Upper lobe of left lung (tissue), 6 donors: ENCODE data around the gene RBFOX2. TPM values are rescaled to one million over a fixed set of nuclear protein-coding genes. Genes with fewer than 3 reads are reported as not detected.

Source experiments
- ATAC-seq, 2 donors: fragments of 200-7000 bp; cut with Tn5 transposase; one replicate each; pipeline ENCODE4 v1.9.1; 2022; ENCODE audit warnings: mild to moderate bottlenecking in 2 of 2, moderate library complexity in 2 of 2; ENCODE audit not compliant: low FRiP score in 2 of 2
- DNase-seq, 2 donors: peaks; one replicate each; pipeline ENCODE4 v3.0.0-alpha.2; 2019 to 2020
- H3K27ac ChIP-seq, 4 donors: fragments of 200-600 bp; sonication (generic); one replicate each; pipeline ENCODE4 v1.5.1; 2016 to 2019
- H3K27me3 ChIP-seq, 4 donors: fragments of 200-600 bp; sonication (generic); one replicate each; pipeline ENCODE4 v1.5.1; 2017 to 2019
- H3K36me3 ChIP-seq, 4 donors: fragments of 200-600 bp; sonication (generic); one replicate each; pipeline ENCODE4 v1.5.1; 2016 to 2019
- H3K4me1 ChIP-seq, 4 donors: fragments of 200-600 bp; sonication (generic); one replicate each; pipeline ENCODE4 v1.5.1; 2018 to 2019
- H3K4me3 ChIP-seq, 4 donors: fragments of 200-600 bp; sonication (generic); one replicate each; pipeline ENCODE4 v1.5.1; 2017 to 2019; ENCODE audit warnings: mild to moderate bottlenecking in 2 of 4, moderate library complexity in 1 of 4
- H3K9me3 ChIP-seq, 4 donors: fragments of 200-600 bp; sonication (generic); one replicate each; pipeline ENCODE4 v1.5.1; 2018 to 2019
- CTCF ChIP-seq, 6 experiments: fragments of 450-650 bp in 4 of 6; fragments of 200-600 bp in 2 of 6; sonication (generic) in 2 of 6; IDR thresholded peaks; one replicate each; pipeline ENCODE4 v1.5.1; 2016 to 2019; ENCODE audit warnings: antibody characterized with exemption in 6 of 6
- EP300 ChIP-seq, 4 donors: sonication (generic); formaldehyde crosslinking; IDR thresholded peaks; one replicate each; pipeline ENCODE4 v1.5.1; 2017; ENCODE audit warnings: antibody characterized with exemption in 4 of 4, control low read depth in 2 of 4
- POLR2A ChIP-seq, 4 donors: fragments of 450-650 bp; IDR thresholded peaks; one replicate each; pipeline ENCODE4 v1.5.1; 2016 to 2017; ENCODE audit warnings: antibody characterized with exemption in 4 of 4, mild to moderate bottlenecking in 2 of 4
- POLR2AphosphoS5 ChIP-seq, 2 donors: sonication (generic); formaldehyde crosslinking; IDR thresholded peaks; one replicate each; pipeline ENCODE4 v1.5.1; 2017; ENCODE audit warnings: antibody characterized with exemption in 2 of 2
- WGBS, 2 donors: methylation state at CpG; one replicate each; pipeline ENCODE4 v1.1.5; 2017 to 2018; 5-methylcytosine and 5-hydroxymethylcytosine counted together
- total RNA-seq, 6 donors: library from RNA; depleted of rRNA in 4 of 6; stranded (reverse); fragments of >200 nt in 4 of 6; gene quantifications; one replicate each; pipeline versions ENCODE4 v1.1.0 to v1.2.1, GENCODE V29; 2016 to 2021
- donor health status: DM: no; HTN: no; CAD: no; lungs with moderate emphysema.
- donor health status: DM: no; HTN: yes; CAD: no; lungs with severe emphysema.

RBFOX2 gene
- total RNA-seq, 6 donors from 2014 or later = 47.8 to 86.4 (median 54.5) TPM

- Histone ChIP-seq H3K9me3 (no peaks in the 10 kb centered on the region), H3K4me3 (no peak overlapping the region), H3K4me1 (peaks cover 0 to 3% (median 0%) of the 10 kb centered on the region in 4 donors), H3K27me3 (no peaks in the 10 kb centered on the region), H3K36me3 (peaks cover 0 to 45% (median 0%) of the 10 kb centered on the region in 4 donors), H3K27ac (no peak overlapping the region)
- no peak for DNase-seq
- ATAC-seq = no peak
- TF ChIP-seq POLR2AphosphoS5 (IDR thresholded peaks at IDR 0.05) (no peak), EP300 (IDR thresholded peaks at IDR 0.05) (no peak), POLR2A (IDR thresholded peaks at IDR 0.05) (no peak), CTCF (IDR thresholded peaks at IDR 0.05) (no peak)
- WGBS, 2 donors = 72 to 76% methylated on average over 4 of the region's 4 CpGs
Observed at GRCh38 chr22:35746946-35747703, 281.5 kb downstream of the RBFOX2 start.

GRCh38 chr22:35746248-35746647 lies 282.4 kb downstream of the RBFOX2 start:
- TF ChIP-seq POLR2A (IDR thresholded peaks at IDR 0.05) = no peak
- no peak for TF ChIP-seq CTCF (IDR thresholded peaks at IDR 0.05)
- TF ChIP-seq POLR2AphosphoS5 (IDR thresholded peaks at IDR 0.05) = no peak
- no peak for TF ChIP-seq EP300 (IDR thresholded peaks at IDR 0.05)
- no peak overlapping the region for H3K27ac ChIP-seq
- H3K4me3 ChIP-seq = no peak overlapping the region
- no peaks in the 10 kb centered on the region for H3K27me3 ChIP-seq
- 93 to 94% methylated on average over 9 of the region's 9 CpGs for WGBS, 2 donors
- no peak for ATAC-seq
- H3K36me3 ChIP-seq = peaks cover 0 to 47% (median 0%) of the 10 kb centered on the region in 4 donors
- no peaks in the 10 kb centered on the region for H3K9me3 ChIP-seq
- H3K4me1 ChIP-seq = peaks cover 0 to 3% (median 0%) of the 10 kb centered on the region in 4 donors
- DNase-seq = peak in 1 of 2 donors; percentile 52

DNA sequence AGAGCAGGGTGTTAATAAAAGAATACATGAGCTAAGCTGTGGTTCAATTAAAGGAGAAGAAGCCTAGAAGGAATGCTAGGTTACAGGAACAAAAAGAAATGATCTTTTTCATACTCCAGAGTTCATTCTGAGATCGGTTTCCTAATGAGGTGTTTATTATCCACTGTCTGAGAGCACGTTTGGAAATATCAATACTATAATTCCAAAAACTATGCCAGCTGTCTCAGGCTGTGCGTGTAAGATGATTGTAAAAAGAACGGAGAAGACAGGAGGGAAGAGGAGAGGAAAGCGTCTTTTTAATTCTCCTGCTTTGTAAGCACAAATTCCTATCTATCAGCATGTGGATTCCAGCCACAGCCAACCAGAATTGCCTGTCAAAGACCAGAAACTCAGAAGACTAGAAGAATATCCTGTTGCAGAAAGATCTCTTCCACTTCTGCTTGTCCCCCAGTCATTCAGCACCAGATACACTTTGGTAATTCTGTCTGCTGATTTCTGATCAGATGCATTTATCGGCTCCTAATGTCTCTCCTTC lies 285.2 kb downstream of the RBFOX2 start:
- Histone ChIP-seq H3K4me1 (peaks cover 0 to 3% (median 0%) of the 10 kb centered on the region in 4 donors), H3K27ac (peak overlapping the region in 2 of 4 donors; percentile 36 to 51), H3K9me3 (no peaks in the 10 kb centered on the region), H3K4me3 (no peak overlapping the region), H3K36me3 (peaks cover 0 to 50% (median 4%) of the 10 kb centered on the region in 4 donors), H3K27me3 (no peaks in the 10 kb centered on the region)
- ATAC-seq (no peak), DNase-seq (no peak)
- TF ChIP-seq EP300 (IDR thresholded peaks at IDR 0.05) (no peak), POLR2AphosphoS5 (IDR thresholded peaks at IDR 0.05) (no peak), CTCF (IDR thresholded peaks at IDR 0.05) (no peak), POLR2A (IDR thresholded peaks at IDR 0.05) (no peak)
- WGBS, 2 donors = 79 to 81% methylated on average over 6 of the region's 6 CpGs

DNA sequence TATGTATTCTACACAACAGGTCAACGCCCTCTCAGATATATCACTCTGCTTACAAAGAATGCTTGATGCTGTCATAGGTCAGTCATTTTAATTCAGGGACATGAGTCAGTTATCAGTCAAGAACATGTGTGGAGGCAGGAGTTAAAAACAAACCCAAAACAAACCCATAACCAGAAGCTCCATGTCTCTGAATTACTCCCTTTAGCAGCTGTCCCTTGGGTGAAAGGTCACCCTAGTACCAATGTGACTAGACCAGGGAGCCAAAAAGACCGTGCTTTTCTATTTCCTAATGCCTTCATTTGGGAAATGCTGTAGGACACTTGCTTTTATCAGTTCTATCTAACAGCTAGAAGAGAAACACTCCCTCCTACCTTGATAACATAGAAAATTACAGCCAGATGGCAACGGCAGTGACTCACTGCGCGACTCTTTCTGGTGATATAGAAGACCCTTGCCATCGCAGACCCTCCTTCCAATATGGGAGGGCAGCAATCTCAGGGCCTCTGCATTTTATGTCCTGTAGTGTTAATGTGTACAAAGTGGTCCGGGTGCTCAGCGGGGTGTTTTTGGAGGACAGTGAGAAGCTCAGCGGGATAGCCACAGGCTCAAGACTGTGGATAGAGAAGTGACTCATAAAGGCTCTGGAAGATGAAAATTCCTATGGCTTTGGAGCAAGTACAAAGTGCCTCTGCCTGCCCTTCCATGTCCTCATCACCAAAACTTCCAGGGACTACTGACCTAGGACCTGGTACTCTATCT lies 286.1 kb downstream of the RBFOX2 start:
- no peak overlapping the region for H3K4me3 ChIP-seq
- TF ChIP-seq POLR2A (IDR thresholded peaks at IDR 0.05) = no peak
- TF ChIP-seq CTCF (IDR thresholded peaks at IDR 0.05) = no peak
- peak in 1 of 2 donors; percentile 7 for TF ChIP-seq POLR2AphosphoS5 (IDR thresholded peaks at IDR 0.05)
- no peak for TF ChIP-seq EP300 (IDR thresholded peaks at IDR 0.05)
- H3K27me3 ChIP-seq = no peaks in the 10 kb centered on the region
- DNase-seq = no peak
- ATAC-seq = peak in 1 of 2 donors; percentile 87
- peak overlapping the region; percentile 18 to 51 (median 38) for H3K27ac ChIP-seq
- peaks cover 0 to 3% (median 0%) of the 10 kb centered on the region in 4 donors for H3K4me1 ChIP-seq
- 84 to 88% methylated on average over 9 of the region's 9 CpGs for WGBS, 2 donors
- H3K9me3 ChIP-seq = no peaks in the 10 kb centered on the region
- peaks cover 0 to 55% (median 5%) of the 10 kb centered on the region in 4 donors for H3K36me3 ChIP-seq
